Glutamatergic neuron (in vitro differentiated cells): ENCODE results near the gene MOCS2. TPM values are rescaled to one million over a fixed set of nuclear protein-coding genes. Genes with fewer than 3 reads are reported as not detected.
A peak's percentile ranks its signal among the peaks of the same experiment; 100 is the strongest.

ENCODE experiments used
- DNase-seq: peaks from one replicate; pipeline ENCODE4 v3.0.0; 2022
- H3K27ac Mint-ChIP-seq: one replicate; pipeline ENCODE4 v1.8.0; 2020; ENCODE audit warnings: mild to moderate bottlenecking, mixed read lengths, inconsistent platforms; ENCODE audit not compliant: unreplicated experiment
- H3K27me3 Mint-ChIP-seq: one replicate; pipeline ENCODE4 v1.8.0; 2020; ENCODE audit warnings: mild to moderate bottlenecking, moderate library complexity, mixed read lengths, inconsistent platforms; ENCODE audit not compliant: unreplicated experiment
- H3K36me3 Mint-ChIP-seq: one replicate; pipeline ENCODE4 v1.8.0; 2020; ENCODE audit warnings: mild to moderate bottlenecking, mixed read lengths, inconsistent platforms; ENCODE audit not compliant: unreplicated experiment
- H3K4me1 Mint-ChIP-seq: one replicate; pipeline ENCODE4 v1.8.0; 2020; ENCODE audit warnings: mild to moderate bottlenecking, low read depth, mixed read lengths, inconsistent platforms; ENCODE audit not compliant: unreplicated experiment
- H3K4me3 Mint-ChIP-seq: one replicate; pipeline ENCODE4 v1.8.0; 2020; ENCODE audit warnings: mild to moderate bottlenecking, mixed read lengths, inconsistent platforms; ENCODE audit not compliant: unreplicated experiment
- H3K9me3 Mint-ChIP-seq: one replicate; pipeline ENCODE4 v1.8.0; 2020; ENCODE audit warnings: mild to moderate bottlenecking, moderate library complexity, mixed read lengths, inconsistent platforms; ENCODE audit not compliant: unreplicated experiment
- long read RNA-seq: library from polyadenylated mRNA; unstranded; transcript quantifications from one replicate; pipeline ENCODE4 v2.0.0, GENCODE V29; 2020; ENCODE audit not compliant: unreplicated experiment
- total RNA-seq: library from RNA; stranded (reverse); fragmentation: NEBNext Ultra II Directional; extraction: Animal tissue kit (Norgen Biotek cat#: 25700); gene quantifications from one replicate; pipeline ENCODE4 v1.2.1, GENCODE V29; 2021; ENCODE audit not compliant: unreplicated experiment
- TF ChIP-seq, protein P1 (sequence below): fragments of 200-600 bp; sonication (generic); IDR thresholded peaks from one replicate; pipeline ENCODE4 v1.5.0; 2021; ENCODE audit not compliant: partially characterized antibody, unreplicated experiment

MOCS2 gene, protein sequence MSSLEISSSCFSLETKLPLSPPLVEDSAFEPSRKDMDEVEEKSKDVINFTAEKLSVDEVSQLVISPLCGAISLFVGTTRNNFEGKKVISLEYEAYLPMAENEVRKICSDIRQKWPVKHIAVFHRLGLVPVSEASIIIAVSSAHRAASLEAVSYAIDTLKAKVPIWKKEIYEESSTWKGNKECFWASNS
- 19.2 TPM for total RNA-seq
- long read RNA-seq, transcript MOCS2-203 (7 exons, 1,337 nt): major isoform, 15 of 21 reads
- long read RNA-seq, partial matches to known transcripts: 2 of 21 reads
- long read RNA-seq, other reads (novel, unspliced or antisense): 1 of 21 reads

DNA sequence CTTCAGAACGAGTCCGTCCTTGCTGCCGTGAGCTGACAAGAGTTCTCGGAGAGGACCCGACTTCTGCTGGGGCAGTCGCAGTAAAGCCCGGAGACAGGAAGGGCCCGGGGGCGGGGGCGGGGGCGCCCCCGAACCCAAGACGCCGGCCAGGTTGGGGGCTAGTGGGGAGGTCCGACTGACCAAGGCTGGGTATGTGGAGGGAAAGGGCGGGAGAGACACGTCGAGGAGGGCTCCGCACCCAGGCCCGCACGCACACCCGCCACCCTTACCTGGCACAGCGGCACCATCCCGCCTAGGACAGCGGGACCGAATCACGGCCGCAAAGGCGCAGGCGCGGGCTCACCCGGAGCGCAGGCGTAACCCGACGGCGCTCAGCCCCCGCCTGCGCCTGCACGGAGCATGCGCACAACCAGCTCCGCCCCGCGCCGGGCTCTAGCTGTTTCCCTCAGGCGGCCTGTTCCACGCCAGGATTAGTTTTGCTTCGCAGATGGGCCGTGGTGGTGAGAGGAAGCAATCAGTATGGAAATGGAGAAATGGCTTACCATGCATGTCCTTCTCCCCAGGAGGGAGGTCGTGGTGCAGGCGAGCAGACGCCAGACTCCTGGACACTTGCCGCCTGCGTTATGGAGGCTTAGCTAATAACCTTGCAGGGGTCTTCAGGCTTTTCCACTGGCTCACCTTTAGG is at the start of gene MOCS2:
MOCS2 (minus strand) TSS at position 315 of the 685 bp plus-strand sequence. CDS start 2,583 bp downstream, outside the sequence.
- peak within 1 kb of the TSS; percentile 91 for H3K4me3 Mint-ChIP-seq
- H3K9me3 Mint-ChIP-seq: no peaks in the 10 kb centered on the region
- DNase-seq: peak; percentile 93
- H3K4me1 Mint-ChIP-seq: peaks cover 4% of the 10 kb centered on the region
- TF ChIP-seq, protein P1, sequence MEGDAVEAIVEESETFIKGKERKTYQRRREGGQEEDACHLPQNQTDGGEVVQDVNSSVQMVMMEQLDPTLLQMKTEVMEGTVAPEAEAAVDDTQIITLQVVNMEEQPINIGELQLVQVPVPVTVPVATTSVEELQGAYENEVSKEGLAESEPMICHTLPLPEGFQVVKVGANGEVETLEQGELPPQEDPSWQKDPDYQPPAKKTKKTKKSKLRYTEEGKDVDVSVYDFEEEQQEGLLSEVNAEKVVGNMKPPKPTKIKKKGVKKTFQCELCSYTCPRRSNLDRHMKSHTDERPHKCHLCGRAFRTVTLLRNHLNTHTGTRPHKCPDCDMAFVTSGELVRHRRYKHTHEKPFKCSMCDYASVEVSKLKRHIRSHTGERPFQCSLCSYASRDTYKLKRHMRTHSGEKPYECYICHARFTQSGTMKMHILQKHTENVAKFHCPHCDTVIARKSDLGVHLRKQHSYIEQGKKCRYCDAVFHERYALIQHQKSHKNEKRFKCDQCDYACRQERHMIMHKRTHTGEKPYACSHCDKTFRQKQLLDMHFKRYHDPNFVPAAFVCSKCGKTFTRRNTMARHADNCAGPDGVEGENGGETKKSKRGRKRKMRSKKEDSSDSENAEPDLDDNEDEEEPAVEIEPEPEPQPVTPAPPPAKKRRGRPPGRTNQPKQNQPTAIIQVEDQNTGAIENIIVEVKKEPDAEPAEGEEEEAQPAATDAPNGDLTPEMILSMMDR: no peak
- H3K27me3 Mint-ChIP-seq: no peaks in the 10 kb centered on the region
- no peaks in the 10 kb centered on the region for H3K36me3 Mint-ChIP-seq
- H3K27ac Mint-ChIP-seq: peak within 1 kb of the TSS; percentile 78

DNA sequence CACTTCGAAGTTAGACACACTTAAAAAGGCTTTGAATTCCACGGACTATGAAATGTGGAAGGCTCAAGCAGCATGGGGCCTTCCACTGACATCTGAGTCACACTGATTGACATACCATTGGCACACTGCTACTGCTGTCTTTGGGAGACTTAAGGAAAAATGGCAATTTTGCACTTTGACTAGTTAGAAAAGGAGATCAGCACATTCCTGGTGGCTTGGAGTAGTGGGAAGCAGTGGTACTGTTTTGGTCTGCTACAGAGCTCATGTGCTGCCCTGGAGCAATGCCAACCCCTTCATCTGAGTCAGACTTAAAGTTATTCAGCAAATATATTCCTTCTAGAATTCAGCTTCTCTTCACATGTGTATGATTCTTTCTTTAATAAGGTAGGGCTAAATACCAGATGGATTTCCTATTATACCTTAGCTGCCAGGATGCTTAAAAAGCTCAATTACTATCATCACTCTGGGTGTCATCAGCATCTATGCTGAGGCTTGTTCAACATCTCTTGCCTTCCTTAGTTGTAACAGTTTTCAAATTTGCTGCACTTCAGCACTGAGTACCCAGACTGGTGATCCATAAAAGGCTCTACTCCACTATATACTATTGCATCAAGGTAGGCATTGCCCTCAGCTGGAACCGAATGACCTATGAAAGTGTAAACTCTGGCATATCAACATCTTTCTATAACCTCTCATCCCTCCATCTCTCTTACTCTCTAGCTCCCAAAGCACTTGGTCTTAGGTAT is 42.3 kb upstream of the MOCS2 start:
- TF ChIP-seq, protein P1: no peak
- Mint-ChIP-seq H3K27me3 (no peaks in the 10 kb centered on the region), H3K9me3 (no peaks in the 10 kb centered on the region), H3K4me1 (no peaks in the 10 kb centered on the region), H3K36me3 (no peaks in the 10 kb centered on the region), H3K4me3 (no peak overlapping the region), H3K27ac (no peak overlapping the region)
- no peak for DNase-seq

DNA sequence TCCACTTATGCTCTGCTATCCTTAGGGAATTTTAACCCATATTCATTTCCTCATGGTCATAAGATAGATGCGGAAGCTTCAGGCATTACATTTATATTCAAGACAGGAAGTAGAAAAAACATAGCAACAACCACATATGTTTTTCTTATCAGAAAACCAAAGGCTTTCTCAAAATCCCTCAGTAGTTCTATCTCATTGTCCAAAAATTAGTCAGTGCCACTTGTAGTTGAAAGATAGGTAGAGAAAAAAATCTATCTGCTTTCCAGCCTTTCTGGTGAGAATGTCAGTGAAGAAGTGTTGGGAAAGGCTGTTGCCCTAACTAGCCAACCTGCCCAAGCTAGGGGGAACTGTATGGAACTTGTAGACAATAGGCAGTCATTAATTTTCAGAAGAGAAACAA is 23.5 kb upstream of the MOCS2 start:
- TF ChIP-seq, protein P1: no peak

DNA sequence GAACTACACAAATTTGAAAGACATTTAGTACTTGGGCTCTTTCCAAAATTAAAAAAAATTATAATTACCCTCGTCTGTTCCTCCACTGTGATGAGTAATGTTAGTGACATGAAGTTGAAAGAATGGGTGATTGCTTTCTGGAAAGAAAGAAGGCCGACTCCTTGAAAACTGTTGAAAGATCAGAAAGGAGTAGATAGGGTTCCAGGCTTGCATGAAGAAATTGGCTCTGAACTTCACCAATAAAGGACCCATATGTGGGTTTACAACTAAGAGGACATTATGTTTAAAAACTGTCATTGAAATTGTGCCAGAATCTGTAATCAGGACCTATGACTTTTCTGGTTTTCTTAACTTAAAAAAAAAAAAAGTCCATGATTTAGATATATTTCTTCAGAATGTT is 20.7 kb upstream of the MOCS2 start:
- Mint-ChIP-seq H3K36me3 (no peaks in the 10 kb centered on the region), H3K27ac (no peak overlapping the region), H3K4me1 (no peaks in the 10 kb centered on the region), H3K27me3 (no peaks in the 10 kb centered on the region), H3K9me3 (peaks cover 2% of the 10 kb centered on the region), H3K4me3 (no peak overlapping the region)
- TF ChIP-seq, protein P1: no peak
- DNase-seq: no peak

More for the DNA sequence above, 23.5 kb upstream of the MOCS2 start:
- Mint-ChIP-seq H3K27me3 (no peaks in the 10 kb centered on the region), H3K4me1 (no peaks in the 10 kb centered on the region), H3K4me3 (no peak overlapping the region), H3K9me3 (peaks cover 2% of the 10 kb centered on the region), H3K27ac (no peak overlapping the region), H3K36me3 (no peaks in the 10 kb centered on the region)
- no peak for DNase-seq
